ENCODE results near the gene GPC3.

DNA sequence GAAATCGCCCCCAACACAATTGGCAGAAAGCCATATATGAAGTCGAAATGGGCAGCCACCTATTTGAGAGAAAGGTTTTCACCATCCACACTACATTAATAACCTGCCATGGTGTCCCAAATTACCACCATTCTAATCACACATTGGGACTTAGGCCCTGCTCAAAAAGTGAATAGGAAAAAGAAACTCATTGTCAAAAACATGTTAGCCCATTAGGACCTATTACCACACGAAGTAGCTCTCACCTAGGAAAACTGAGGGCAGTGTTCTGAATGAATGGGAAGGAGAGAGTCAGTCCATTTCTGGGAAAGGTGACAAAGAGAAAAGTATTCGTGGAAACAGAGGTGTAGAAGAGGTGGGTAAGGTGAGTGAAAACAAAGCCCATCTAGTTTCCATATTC, 60.8 kb downstream of the GPC3 start:
- no peak for TF ChIP-seq POLR2AphosphoS5 (IDR thresholded peaks at IDR 0.05; ENCODE audit: low read depth, low read length)
- no peak for TF ChIP-seq POLR2A (IDR thresholded peaks at IDR 0.05; ENCODE audit: low read depth, low read length)
